Measurements from ENCODE around the gene PCSK1.

- TF ChIP-seq CTCF (IDR thresholded peaks at IDR 0.05; ENCODE audit: control extremely low read depth in 1 of 3, insufficient read depth in 1 of 3, low read depth in 1 of 3, low read length in 3 of 3) (no peak), POLR2A (IDR thresholded peaks at IDR 0.05; ENCODE audit: control extremely low read depth in 1 of 2, low read depth in 2 of 2, low read length in 2 of 2) (no peak), BACH1 (IDR thresholded peaks at IDR 0.05; ENCODE audit: low read length) (no peak), HDAC6 (IDR thresholded peaks at IDR 0.05; ENCODE audit: low read depth, low read length) (no peak), CEBPB (IDR thresholded peaks at IDR 0.05; ENCODE audit: low read depth, low read length) (no peak), GABPA (IDR thresholded peaks at IDR 0.05; ENCODE audit: borderline replicate concordance, insufficient read depth, low read length) (no peak), POLR2AphosphoS5 (IDR thresholded peaks at IDR 0.05; ENCODE audit: low read depth, low read length) (no peak), ZNF274 (IDR thresholded peaks at IDR 0.05; ENCODE audit: borderline replicate concordance, extremely low read depth, low read length) (no peak)
Measured at GRCh38 chr5:96374653-96375052, 58.4 kb downstream of the PCSK1 start.

Data from H1 (cell line).